NCI-H226 (cell line): Measurements from ENCODE around the gene PDIA5.

ENCODE experiments used
- DNase-seq: peaks from one replicate; pipeline ENCODE4 v3.0.0-alpha.2; 2015

Gene PDIA5

GRCh38 chr3:123066896-123067688 is at the start of gene PDIA5:
Gene PDIA5 (plus strand): TSS chr3:123067025. CDS start chr3:123067165, 140 bp downstream.
- DNase-seq = peak; percentile 91

DNA sequence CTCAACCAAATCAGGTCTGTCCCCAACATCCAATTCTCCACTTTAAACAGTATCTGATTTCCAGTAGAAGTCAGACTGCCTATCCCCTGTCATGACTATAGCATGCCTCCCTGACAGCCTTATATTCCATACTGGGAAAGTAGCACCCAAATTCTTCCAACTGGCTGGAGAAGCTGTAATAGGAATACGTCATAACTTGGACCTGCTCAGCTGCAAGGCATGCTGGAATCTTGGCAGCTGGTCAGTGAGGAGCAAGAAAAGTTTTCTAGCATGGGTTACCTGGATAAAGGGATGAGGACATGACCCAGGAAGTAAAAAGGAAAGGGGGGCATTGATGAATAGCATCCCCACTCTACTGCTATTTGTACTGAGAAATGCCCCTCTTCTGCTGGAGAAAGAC is 48.1 kb upstream of the PDIA5 start:
- DNase-seq = peak; percentile 26

- DNase-seq = peak; percentile 16
Measured at GRCh38 chr3:123019161-123019560, 47.7 kb upstream of the PDIA5 start.

DNA sequence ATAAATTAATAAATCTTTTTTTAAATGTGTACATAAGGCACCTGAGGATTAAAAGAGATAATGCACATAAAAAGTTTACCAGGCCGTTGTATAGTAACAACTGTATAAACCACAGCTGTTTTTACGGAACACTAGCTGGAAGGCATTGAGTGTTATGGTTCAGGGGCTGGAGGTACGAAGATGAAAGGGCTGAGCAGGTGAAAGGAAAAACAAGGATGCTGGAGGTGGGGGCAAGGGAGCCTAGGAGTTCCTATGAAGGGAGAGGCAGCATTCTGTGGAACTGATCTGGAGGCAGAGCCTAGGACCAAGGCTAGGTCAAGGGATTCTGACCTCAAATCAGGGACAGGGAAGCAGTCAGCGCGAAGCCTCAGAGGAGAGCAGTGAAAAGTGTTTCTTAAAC is 47.2 kb upstream of the PDIA5 start:
- DNase-seq = no peak

DNA sequence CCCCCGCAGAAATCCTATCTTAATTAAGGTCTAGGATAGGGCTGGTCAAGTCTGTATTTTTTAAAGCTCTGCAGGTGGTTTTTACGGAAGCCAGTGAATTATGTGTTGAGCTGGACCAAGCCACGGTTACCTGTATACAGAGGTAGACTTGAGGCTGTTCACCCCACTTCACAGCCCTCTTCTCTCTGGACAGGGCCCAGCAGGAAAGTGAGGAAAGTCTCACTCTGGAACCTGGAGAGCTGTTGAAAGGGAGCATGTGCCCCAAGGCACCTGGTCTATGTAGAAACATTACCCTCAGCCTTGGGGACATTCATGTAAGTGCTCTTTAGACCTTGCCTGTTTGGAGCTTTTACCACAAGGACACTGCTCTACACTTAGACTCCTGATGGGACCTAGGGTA is 46.1 kb upstream of the PDIA5 start:
- no peak for DNase-seq

DNA sequence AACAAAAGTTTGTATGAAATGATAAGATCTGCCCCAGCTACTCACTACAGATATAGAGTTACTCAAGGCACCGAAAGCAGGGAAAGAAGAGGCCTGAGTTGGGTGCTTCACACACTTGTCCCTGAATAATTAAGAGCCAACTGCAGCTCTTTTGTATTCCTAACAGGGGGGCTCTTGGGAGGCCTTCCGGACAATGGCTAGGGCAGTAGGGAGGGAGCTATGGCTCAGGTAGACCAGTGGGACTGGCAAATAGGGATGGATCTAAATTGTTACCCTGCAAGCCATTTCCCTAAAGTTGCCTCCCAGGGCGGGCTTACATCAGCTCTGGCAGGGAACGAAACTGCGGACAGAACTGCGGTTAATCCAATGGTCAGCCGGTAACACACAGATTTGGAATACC is 45.4 kb upstream of the PDIA5 start:
- no peak for DNase-seq

DNA sequence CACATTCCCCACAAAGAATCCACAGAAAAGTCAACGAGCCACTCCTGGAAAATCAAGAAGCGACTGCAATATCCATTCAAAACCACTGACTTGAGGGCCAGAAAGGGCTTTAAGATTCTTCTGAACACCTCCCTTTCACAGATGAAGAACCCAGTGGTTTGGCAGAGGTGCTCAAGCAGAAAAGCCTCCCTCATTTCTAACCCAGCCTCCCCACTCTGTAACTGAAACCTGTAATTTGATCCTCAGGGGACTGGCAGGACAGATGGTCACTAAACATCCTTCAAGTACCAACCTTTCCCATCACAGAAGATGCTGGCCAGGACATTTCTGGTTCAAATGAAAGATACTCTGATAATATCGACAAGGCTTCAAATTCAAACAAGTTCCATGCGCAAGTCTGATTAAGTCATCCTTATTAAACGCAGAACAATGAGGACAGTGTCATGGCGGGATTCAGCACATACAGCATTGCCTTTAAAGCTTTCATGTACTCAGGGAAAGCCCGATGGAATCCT is 44.8 kb upstream of the PDIA5 start:
- DNase-seq = no peak

DNA sequence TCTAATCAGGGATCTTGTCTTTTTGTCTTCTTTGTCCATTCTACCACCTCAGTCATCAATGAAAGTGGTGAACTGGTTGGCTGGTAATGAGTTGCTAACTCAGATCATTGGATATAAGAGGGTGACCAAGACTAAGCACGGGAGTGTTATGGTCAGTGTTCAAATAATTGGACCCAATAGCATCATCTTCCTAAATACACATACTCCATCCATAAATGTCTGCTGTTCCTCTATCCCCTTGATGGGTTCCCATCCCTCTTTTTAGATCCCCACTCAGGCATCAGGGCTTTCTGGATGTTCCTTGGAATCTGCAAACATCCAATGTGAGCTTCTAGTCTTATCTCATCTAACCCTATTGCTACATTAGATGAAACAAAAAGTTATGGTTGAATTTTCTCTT is 42.8 kb upstream of the PDIA5 start:
- no peak for DNase-seq

GRCh38 chr3:123025642-123026521 is 40.9 kb upstream of the PDIA5 start:
- no peak for DNase-seq

GRCh38 chr3:123026565-123027291 is 40.1 kb upstream of the PDIA5 start:
- no peak for DNase-seq

DNA sequence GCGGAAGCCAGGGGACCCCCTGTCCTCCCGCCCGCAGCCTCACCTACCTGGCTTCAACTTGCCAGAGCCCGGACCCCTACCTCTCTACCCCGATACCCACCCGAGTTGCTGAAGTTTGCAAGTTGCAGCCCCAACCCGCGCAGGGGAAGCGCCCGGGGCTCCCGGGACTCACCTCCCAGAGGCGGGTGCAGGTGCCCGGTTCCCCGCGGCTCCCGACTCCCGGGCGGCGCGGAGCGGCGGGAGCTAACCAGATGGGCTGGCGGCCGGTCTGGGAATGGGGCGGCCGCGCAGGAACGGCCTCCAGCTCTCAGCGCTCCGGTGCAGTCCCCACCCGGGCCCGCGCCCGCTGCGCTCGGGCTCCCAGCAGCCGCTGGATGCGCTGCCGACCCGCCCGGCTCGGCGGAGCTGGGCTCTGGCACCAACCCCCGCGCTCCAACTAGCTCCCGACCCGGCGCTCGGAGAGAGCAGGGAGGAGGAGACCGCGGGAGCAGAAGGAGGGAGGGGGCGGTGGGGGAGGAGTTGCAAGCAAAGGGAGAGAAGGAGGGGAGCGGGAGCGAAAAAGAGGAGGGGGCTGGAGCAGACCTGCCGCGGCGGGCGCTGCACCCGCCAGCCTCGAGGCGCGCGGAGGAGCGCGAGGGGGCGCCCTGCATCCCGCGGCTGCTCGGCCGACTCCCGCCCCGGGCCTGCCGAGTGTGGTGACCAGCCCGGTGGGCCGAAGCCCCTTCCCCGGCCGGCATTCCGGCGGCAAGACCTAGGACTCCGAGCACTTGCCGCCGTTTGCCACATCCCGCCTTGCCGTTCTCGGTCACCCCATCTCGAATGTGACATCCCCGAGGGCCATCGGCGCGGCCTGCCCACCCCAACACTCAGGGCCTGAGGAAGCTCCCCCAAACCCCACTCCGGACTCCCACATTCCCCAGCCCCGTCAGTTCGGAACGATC is 39.3 kb upstream of the PDIA5 start, which contains the start of gene SEMA5B:
Gene SEMA5B, minus strand, starts transcription at position 472 of the 941 bp plus-strand sequence. CDS start 66,500 bp downstream, outside the sequence.
- no peak for DNase-seq

- DNase-seq = peak; percentile 62
Measured at GRCh38 chr3:123028233-123028828, 38.5 kb upstream of the PDIA5 start.

GRCh38 chr3:123031051-123031450 is 35.8 kb upstream of the PDIA5 start:
- no peak for DNase-seq

DNA sequence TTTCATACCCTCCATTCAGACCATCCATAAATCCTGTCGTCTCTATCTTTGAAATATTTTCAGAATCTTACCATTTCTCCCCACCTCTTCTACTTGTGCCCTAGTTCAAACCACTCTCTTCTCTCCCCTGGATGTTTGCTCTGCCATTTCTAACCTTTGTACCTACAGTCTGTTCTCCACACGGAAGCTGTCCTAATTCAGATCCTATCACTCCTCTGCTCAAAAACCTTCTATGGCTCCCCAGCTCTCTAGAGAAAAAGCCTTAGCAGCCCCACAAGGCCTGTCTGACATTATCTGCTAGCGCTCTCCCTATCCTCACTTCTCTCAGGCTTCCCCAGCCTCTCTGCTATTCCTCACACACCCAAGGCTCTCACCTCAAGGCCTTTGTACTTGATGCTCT is 34.8 kb upstream of the PDIA5 start:
- no peak for DNase-seq

DNA sequence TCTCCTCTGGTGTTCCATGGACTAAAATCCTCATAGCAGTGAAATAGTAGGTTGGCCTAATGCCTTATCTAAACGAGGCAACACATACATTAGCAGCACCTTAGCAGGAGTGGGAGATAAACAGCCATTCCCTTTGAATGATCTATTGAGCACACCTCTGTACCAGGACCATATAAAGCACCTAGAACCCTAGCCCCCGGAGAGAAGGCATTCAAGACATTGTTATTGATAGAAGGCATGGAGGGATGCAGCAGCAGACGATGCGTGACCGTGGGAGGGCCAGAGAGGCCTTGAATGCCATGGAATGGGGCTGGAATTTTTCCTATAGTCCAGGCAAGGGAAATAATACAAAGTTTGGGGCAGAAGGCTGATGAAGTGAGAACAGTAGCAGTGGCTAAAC is 32.7 kb upstream of the PDIA5 start:
- DNase-seq = no peak

- no peak for DNase-seq
Measured at GRCh38 chr3:123034996-123035395, 31.8 kb upstream of the PDIA5 start.

GRCh38 chr3:123036352-123037014 is 30.3 kb upstream of the PDIA5 start:
- DNase-seq = peak; percentile 69

DNA sequence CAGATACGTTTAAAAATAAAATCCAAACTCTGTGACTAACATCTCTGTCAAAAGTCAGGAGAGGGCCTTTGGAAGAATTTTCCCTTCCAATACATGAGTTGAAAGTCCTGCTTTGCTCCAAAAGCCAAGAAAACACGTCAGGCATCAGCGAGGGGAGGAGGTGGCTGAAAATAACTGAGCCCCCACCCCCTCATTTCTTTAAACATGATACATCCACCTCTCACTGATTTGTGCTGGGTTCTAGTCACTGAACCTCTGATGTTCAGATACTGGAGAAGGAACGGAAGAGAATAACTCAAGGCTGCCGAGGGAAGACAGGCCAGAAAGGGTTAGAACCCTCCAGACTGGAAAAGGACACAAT is 29.8 kb upstream of the PDIA5 start:
- DNase-seq = no peak

DNA sequence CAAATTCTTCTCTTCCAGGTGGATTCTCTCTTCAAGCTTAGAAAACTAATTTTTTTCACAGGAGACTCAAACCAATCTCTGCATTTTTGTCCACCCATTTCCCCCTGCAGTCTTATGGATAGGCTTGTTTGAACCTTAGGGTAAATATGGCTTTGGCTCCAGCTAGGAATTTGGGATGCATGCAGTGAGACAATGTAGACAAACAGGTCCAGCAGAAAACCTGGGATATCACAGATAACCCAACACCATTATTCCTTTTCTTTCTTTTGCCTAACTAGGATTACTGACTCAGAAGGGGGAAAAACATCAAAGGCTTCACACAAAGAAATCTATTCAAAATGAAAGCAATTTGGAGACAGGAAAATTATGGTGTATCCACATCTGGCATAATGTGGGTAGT is 28.1 kb upstream of the PDIA5 start:
- DNase-seq = no peak

DNA sequence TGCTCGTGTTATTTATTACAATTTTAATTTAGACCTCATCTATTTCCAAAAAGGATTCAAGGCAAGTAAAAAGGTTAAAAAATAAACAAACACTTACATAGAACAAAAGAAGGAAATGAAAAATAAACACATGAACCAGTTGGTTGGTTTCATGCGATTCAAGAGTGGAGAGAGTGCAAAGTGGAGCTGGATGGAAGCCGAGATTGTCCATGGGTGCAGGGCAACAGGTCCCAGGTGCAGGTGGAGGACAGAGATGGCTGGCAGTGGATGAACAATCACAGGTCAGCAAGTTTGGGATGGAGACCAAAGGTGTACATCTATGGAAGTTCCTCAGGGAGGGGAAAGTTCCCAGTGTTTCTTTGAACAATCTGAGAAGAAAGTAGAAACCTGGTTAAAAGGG is 27.6 kb upstream of the PDIA5 start:
- DNase-seq = no peak

DNA sequence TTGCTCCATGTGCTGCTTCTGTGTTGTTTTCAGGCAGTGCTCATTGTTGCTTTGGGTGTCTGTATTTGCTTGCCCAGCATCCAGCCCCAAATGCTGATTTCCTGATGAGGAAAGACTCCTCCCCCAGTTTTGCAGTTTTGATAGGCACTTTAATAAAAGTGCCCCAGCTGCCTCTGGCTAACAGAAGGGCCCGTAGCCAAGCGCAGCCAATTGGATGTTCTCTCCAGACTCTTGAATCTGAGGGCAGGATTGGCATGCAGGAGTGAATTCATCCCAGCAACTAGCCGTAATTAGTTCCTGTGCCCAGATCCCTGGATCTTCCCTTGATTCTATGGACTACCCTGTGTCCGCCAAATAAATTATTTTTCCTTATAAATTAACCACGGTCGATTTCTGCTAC is 24.4 kb upstream of the PDIA5 start:
- DNase-seq = no peak
